MM.1S (cell line): ENCODE results near the gene SERP2.

Source experiments
- DNase-seq: peaks from one replicate; pipeline ENCODE4 v3.0.0-alpha.2; 2015
- H2AFZ ChIP-seq: fragments of 300-600 bp; sonication (generic); 2 replicates; pipeline ENCODE4 v1.6.0; 2016; ENCODE audit warnings: antibody characterized with exemption, low read length
- H3F3A ChIP-seq: fragments of 300-600 bp; sonication (generic); 2 replicates; pipeline ENCODE4 v1.6.1; 2016; ENCODE audit warnings: mild to moderate bottlenecking, antibody characterized with exemption, low read length, moderate library complexity, mixed read lengths; ENCODE audit not compliant: insufficient read depth
- H3K27ac ChIP-seq: fragments of 300-600 bp; sonication (generic); 2 replicates; pipeline ENCODE4 v1.5.1; 2016; ENCODE audit warnings: mild to moderate bottlenecking, low read length
- H3K27me3 ChIP-seq: fragments of 300-600 bp; sonication (generic); replicated peaks from 2 replicates; pipeline ENCODE4 v1.6.0; 2016; ENCODE audit warnings: low read length; ENCODE audit not compliant: insufficient read depth
- H3K36me3 ChIP-seq: fragments of 300-600 bp; sonication (generic); replicated peaks from 2 replicates; pipeline ENCODE4 v1.6.1; 2016; ENCODE audit warnings: mild to moderate bottlenecking, low read length, mixed read lengths; ENCODE audit not compliant: insufficient read depth
- H3K4me1 ChIP-seq: fragments of 300-600 bp; sonication (generic); 2 replicates; pipeline ENCODE4 v1.6.1; 2016; ENCODE audit warnings: low read length, mixed read lengths
- H3K4me2 ChIP-seq: fragments of 300-600 bp; sonication (generic); 2 replicates; pipeline ENCODE4 v1.6.0; 2016; ENCODE audit warnings: low read depth, low read length
- H3K4me3 ChIP-seq: fragments of 300-600 bp; sonication (generic); 2 replicates; pipeline ENCODE4 v1.5.1; 2016; ENCODE audit warnings: low read length, mixed read lengths
- H3K79me2 ChIP-seq: fragments of 300-600 bp; sonication (generic); 2 replicates; pipeline ENCODE4 v1.6.1; 2016; ENCODE audit warnings: mixed run types, low read length, mixed read lengths
- H3K9ac ChIP-seq: fragments of 300-600 bp; sonication (generic); 2 replicates; pipeline ENCODE4 v1.6.1; 2016; ENCODE audit warnings: low read length, mixed read lengths
- H3K9me2 ChIP-seq: fragments of 300-600 bp; sonication (generic); replicated peaks from 2 replicates; pipeline ENCODE4 v1.6.1; 2016; ENCODE audit warnings: mild to moderate bottlenecking, low read length, mixed read lengths; ENCODE audit not compliant: insufficient read depth
- H3K9me3 ChIP-seq: fragments of 300-600 bp; sonication (generic); replicated peaks from 2 replicates; pipeline ENCODE4 v1.6.1; 2016; ENCODE audit warnings: mild to moderate bottlenecking, low read length, mixed read lengths; ENCODE audit not compliant: insufficient read depth
- H4K20me1 ChIP-seq: fragments of 300-600 bp; sonication (generic); 2 replicates; pipeline ENCODE4 v1.6.1; 2016; ENCODE audit warnings: mild to moderate bottlenecking, low read length, moderate library complexity, mixed read lengths; ENCODE audit not compliant: insufficient read depth
- CTCF ChIP-seq: fragments of 300-600 bp; sonication (generic); IDR thresholded peaks from 2 replicates; pipeline ENCODE4 v1.5.1; 2016; ENCODE audit warnings: antibody characterized with exemption, low read length, mixed read lengths
- EZH2 ChIP-seq: fragments of 300-600 bp; sonication (generic); optimal IDR thresholded peaks from 2 replicates; pipeline ENCODE3; 2017; ENCODE audit warnings: low read depth, mild to moderate bottlenecking, antibody characterized with exemption, low read length, mixed read lengths
- EZH2phosphoT487 ChIP-seq: fragments of 300-600 bp; sonication (generic); IDR thresholded peaks from 2 replicates; pipeline ENCODE4 v1.6.1; 2018; ENCODE audit warnings: antibody characterized with exemption, low read length

Gene SERP2

DNA sequence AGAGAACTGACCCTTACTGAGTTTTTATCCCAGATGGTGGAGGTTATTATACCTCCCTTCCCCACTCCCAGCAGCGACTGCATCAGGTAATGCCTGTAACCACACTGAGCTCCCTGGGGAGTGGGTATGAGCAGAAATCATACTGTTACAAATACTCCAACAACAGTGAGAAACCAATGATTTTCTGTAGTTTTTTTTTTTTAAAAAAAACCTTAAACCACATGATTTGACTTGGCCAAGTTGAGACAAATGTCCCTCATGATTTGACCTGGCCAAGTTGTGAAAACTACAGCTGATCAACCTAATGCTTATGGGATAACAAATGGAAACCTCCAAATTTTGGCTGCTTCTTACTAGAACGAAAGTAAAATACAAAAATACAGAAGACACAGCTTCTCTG lies 33.1 kb upstream of the SERP2 start:
- Histone ChIP-seq H3K27ac (no peak overlapping the region), H3K27me3 (no peaks in the 10 kb centered on the region), H3K4me2 (no peak overlapping the region), H3K9me2 (no peaks in the 10 kb centered on the region), H3F3A (no peaks in the 10 kb centered on the region), H3K79me2 (no peaks in the 10 kb centered on the region), H3K9me3 (no peaks in the 10 kb centered on the region), H3K4me3 (no peak overlapping the region), H3K36me3 (no peaks in the 10 kb centered on the region), H4K20me1 (no peaks in the 10 kb centered on the region), H3K9ac (no peak overlapping the region), H2AFZ (no peak overlapping the region), H3K4me1 (no peaks in the 10 kb centered on the region)
- TF ChIP-seq EZH2: no peak
- no peak for TF ChIP-seq CTCF
- TF ChIP-seq EZH2phosphoT487: no peak
- DNase-seq: no peak

- no peaks in the 10 kb centered on the region for H3K4me1 ChIP-seq
- DNase-seq: no peak
- TF ChIP-seq EZH2phosphoT487 (no peak), EZH2 (no peak), CTCF (no peak)
- H3K36me3 ChIP-seq: no peaks in the 10 kb centered on the region
- no peaks in the 10 kb centered on the region for H3K79me2 ChIP-seq
- no peak overlapping the region for H3K9ac ChIP-seq
- H3F3A ChIP-seq: no peaks in the 10 kb centered on the region
- H3K27me3 ChIP-seq: no peaks in the 10 kb centered on the region
- H3K9me3 ChIP-seq: no peaks in the 10 kb centered on the region
- H3K4me2 ChIP-seq: no peak overlapping the region
- H3K27ac ChIP-seq: no peak overlapping the region
- H2AFZ ChIP-seq: no peak overlapping the region
- H3K4me3 ChIP-seq: no peak overlapping the region
- H4K20me1 ChIP-seq: no peaks in the 10 kb centered on the region
- no peaks in the 10 kb centered on the region for H3K9me2 ChIP-seq
Observed at GRCh38 chr13:44342741-44343140, 30.9 kb upstream of the SERP2 start.

- H3K9me2 ChIP-seq: no peaks in the 10 kb centered on the region
- H3K27ac ChIP-seq: no peak overlapping the region
- no peaks in the 10 kb centered on the region for H4K20me1 ChIP-seq
- H3K9me3 ChIP-seq: no peaks in the 10 kb centered on the region
- H3F3A ChIP-seq: no peaks in the 10 kb centered on the region
- H2AFZ ChIP-seq: no peak overlapping the region
- H3K9ac ChIP-seq: no peak overlapping the region
- no peaks in the 10 kb centered on the region for H3K27me3 ChIP-seq
- no peak overlapping the region for H3K4me2 ChIP-seq
- H3K36me3 ChIP-seq: no peaks in the 10 kb centered on the region
- H3K4me3 ChIP-seq: no peak overlapping the region
- TF ChIP-seq EZH2phosphoT487 (no peak), CTCF (no peak), EZH2 (no peak)
- no peaks in the 10 kb centered on the region for H3K79me2 ChIP-seq
- H3K4me1 ChIP-seq: no peaks in the 10 kb centered on the region
- DNase-seq: no peak
Observed at GRCh38 chr13:44346534-44346933, 27.1 kb upstream of the SERP2 start.

DNA sequence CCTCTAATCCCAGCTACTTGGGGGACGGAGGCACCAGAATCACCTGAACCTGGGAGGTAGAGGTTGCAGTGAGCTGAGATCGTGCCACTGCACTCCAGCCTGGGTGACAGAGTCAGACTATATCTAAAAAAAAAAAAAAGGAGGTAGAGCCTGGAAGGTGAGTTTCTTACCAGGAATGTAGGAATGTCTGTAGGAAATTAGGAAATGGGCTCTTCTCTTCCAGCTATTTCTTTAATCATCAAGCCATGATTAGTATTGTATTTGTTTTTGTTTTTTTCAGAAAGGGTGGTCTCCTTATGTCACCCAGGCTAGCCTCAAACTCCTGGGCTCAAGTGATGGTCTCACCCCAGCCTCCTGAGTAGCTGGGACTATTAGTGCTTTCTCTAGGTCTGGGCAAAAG lies 26.3 kb upstream of the SERP2 start:
- H3K79me2 ChIP-seq: no peaks in the 10 kb centered on the region
- no peaks in the 10 kb centered on the region for H3K36me3 ChIP-seq
- no peak overlapping the region for H3K4me3 ChIP-seq
- H4K20me1 ChIP-seq: no peaks in the 10 kb centered on the region
- H3K27ac ChIP-seq: no peak overlapping the region
- no peaks in the 10 kb centered on the region for H3K9me3 ChIP-seq
- no peaks in the 10 kb centered on the region for H3K4me1 ChIP-seq
- no peaks in the 10 kb centered on the region for H3K9me2 ChIP-seq
- no peak for DNase-seq
- H3K9ac ChIP-seq: no peak overlapping the region
- TF ChIP-seq CTCF (no peak), EZH2phosphoT487 (no peak), EZH2 (no peak)
- H3K4me2 ChIP-seq: no peak overlapping the region
- H3F3A ChIP-seq: no peaks in the 10 kb centered on the region
- H3K27me3 ChIP-seq: no peaks in the 10 kb centered on the region
- no peak overlapping the region for H2AFZ ChIP-seq
